HEK293 (cell line): Measurements from ENCODE around the gene CADM3.

Experiments used
- PBX3 ChIP-seq: sonication (generic); formaldehyde crosslinking; IDR thresholded peaks from 2 replicates; pipeline ENCODE4 v1.8.1; 2022; ENCODE audit warnings: mild to moderate bottlenecking, moderate library complexity, missing genetic modification reagents
- ZNF391 ChIP-seq: fragments of 450-650 bp; formaldehyde crosslinking; IDR thresholded peaks from 2 replicates; pipeline ENCODE4 v1.5.1; 2016; ENCODE audit warnings: low read depth, missing biosample characterization, missing genetic modification characterization, borderline replicate concordance
- ZNF548 ChIP-seq: fragments of 450-650 bp; formaldehyde crosslinking; IDR thresholded peaks from 2 replicates; pipeline ENCODE4 v1.5.1; 2016; ENCODE audit warnings: missing biosample characterization, missing genetic modification characterization
- ZNF580 ChIP-seq: fragments of 450-650 bp; formaldehyde crosslinking; IDR thresholded peaks from 2 replicates; pipeline ENCODE4 v1.5.1; 2016; ENCODE audit warnings: missing biosample characterization, missing genetic modification characterization
- ZNF785 ChIP-seq: fragments of 450-650 bp; formaldehyde crosslinking; IDR thresholded peaks from 2 replicates; pipeline ENCODE4 v1.5.1; 2016; ENCODE audit warnings: missing biosample characterization, missing genetic modification characterization
- ZSCAN5A ChIP-seq: fragments of 450-650 bp; formaldehyde crosslinking; IDR thresholded peaks from 2 replicates; pipeline ENCODE4 v1.5.1; 2016; ENCODE audit warnings: missing biosample characterization, missing genetic modification characterization

The CADM3 gene

GRCh38 chr1:159250638-159251216, 79.3 kb downstream of the CADM3 start (continued):
- TF ChIP-seq ZNF391 (tag by site-specific recombination) = no peak
- no peak for TF ChIP-seq ZNF785 (tag by site-specific recombination)
- TF ChIP-seq ZSCAN5A (tag by site-specific recombination) = no peak
- TF ChIP-seq PBX3 (CRISPR knock-in tag) = no peak
- no peak for TF ChIP-seq ZNF580 (tag by site-specific recombination)
- TF ChIP-seq ZNF548 = no peak
- TF ChIP-seq, all 188 proteins: peak for 0
